HG02943 (cell line): ENCODE results near the gene ARHGEF6.
A peak's percentile ranks its signal among the peaks of the same experiment; 100 is the strongest.

Source experiments
- ATAC-seq: cut with Tn5 transposase; IDR thresholded peaks from one replicate; pipeline ENCODE4 v1.9.1; 2021; ENCODE audit warnings: mild to moderate bottlenecking, low read depth, moderate library complexity; ENCODE audit not compliant: unreplicated experiment

ARHGEF6 gene

GRCh38 chrX:136652822-136653723 is 127.7 kb downstream of the ARHGEF6 start:
- no peak for ATAC-seq

GRCh38 chrX:136650811-136651210 is 129.9 kb downstream of the ARHGEF6 start:
- no peak for ATAC-seq

GRCh38 chrX:136647677-136648360 is 132.9 kb downstream of the ARHGEF6 start, which contains the start of gene CD40LG:
Gene CD40LG (plus strand): TSS chrX:136648158. CDS start chrX:136648249, 91 bp downstream.
- ATAC-seq, result no peak

- no peak for ATAC-seq
Measured at GRCh38 chrX:136646602-136647239, 134.0 kb downstream of the ARHGEF6 start.

GRCh38 chrX:136643243-136643642 is 137.5 kb downstream of the ARHGEF6 start:
- no peak for ATAC-seq

- no peak for ATAC-seq
Measured at GRCh38 chrX:136639506-136640176, 141.1 kb downstream of the ARHGEF6 start.

- no peak for ATAC-seq
Measured at GRCh38 chrX:136636121-136636520, 144.6 kb downstream of the ARHGEF6 start.

GRCh38 chrX:136635235-136635634 is 145.5 kb downstream of the ARHGEF6 start:
- peak; percentile 82 for ATAC-seq

- ATAC-seq, result no peak
Measured at GRCh38 chrX:136630881-136631280, 149.9 kb downstream of the ARHGEF6 start.

GRCh38 chrX:136629084-136629750 is 151.5 kb downstream of the ARHGEF6 start:
- no peak for ATAC-seq

- ATAC-seq, result no peak
Measured at GRCh38 chrX:136627409-136627808, 153.3 kb downstream of the ARHGEF6 start.

- no peak for ATAC-seq
Measured at GRCh38 chrX:136626891-136627290, 153.8 kb downstream of the ARHGEF6 start.

- ATAC-seq, result no peak
Measured at GRCh38 chrX:136626237-136626636, 154.5 kb downstream of the ARHGEF6 start.

- ATAC-seq, result no peak
Measured at GRCh38 chrX:136625246-136625645, 155.5 kb downstream of the ARHGEF6 start.

GRCh38 chrX:136623396-136623795 is 157.3 kb downstream of the ARHGEF6 start:
- ATAC-seq, result no peak

GRCh38 chrX:136622568-136622967 is 158.2 kb downstream of the ARHGEF6 start:
- ATAC-seq, result no peak

- no peak for ATAC-seq
Measured at GRCh38 chrX:136620780-136621179, 160.0 kb downstream of the ARHGEF6 start.

- ATAC-seq, result no peak
Measured at GRCh38 chrX:136619899-136620505, 160.7 kb downstream of the ARHGEF6 start.

- no peak for ATAC-seq
Measured at GRCh38 chrX:136616987-136617685, 163.6 kb downstream of the ARHGEF6 start.
